Ovary (tissue), 3 donors: ENCODE measurements around the gene LMO7.

ENCODE experiments used
- EP300 ChIP-seq: sonication (generic); formaldehyde crosslinking; IDR thresholded peaks from one replicate; pipeline ENCODE4 v1.6.1; 2017; ENCODE audit warnings: antibody characterized with exemption
- POLR2A ChIP-seq: fragments of 450-650 bp; IDR thresholded peaks from one replicate; pipeline ENCODE4 v1.6.1; 2017; ENCODE audit warnings: antibody characterized with exemption, mild to moderate bottlenecking, moderate library complexity
- TF ChIP-seq, protein P1 (sequence below), 3 donors: fragments of 450-650 bp in 2 of 3; fragments of 200-600 bp in 1 of 3; IDR thresholded peaks; one replicate each; pipeline versions ENCODE4 v1.5.1 to v1.8.0; 2016 to 2022; ENCODE audit warnings: antibody characterized with exemption in 3 of 3, mild to moderate bottlenecking in 1 of 3
- donor health status: DM: no; HTN: no; CAD: no.

GRCh38 chr13:75818968-75819225 is 182.8 kb downstream of the LMO7 start:
- TF ChIP-seq, protein P1, sequence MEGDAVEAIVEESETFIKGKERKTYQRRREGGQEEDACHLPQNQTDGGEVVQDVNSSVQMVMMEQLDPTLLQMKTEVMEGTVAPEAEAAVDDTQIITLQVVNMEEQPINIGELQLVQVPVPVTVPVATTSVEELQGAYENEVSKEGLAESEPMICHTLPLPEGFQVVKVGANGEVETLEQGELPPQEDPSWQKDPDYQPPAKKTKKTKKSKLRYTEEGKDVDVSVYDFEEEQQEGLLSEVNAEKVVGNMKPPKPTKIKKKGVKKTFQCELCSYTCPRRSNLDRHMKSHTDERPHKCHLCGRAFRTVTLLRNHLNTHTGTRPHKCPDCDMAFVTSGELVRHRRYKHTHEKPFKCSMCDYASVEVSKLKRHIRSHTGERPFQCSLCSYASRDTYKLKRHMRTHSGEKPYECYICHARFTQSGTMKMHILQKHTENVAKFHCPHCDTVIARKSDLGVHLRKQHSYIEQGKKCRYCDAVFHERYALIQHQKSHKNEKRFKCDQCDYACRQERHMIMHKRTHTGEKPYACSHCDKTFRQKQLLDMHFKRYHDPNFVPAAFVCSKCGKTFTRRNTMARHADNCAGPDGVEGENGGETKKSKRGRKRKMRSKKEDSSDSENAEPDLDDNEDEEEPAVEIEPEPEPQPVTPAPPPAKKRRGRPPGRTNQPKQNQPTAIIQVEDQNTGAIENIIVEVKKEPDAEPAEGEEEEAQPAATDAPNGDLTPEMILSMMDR (IDR thresholded peaks at IDR 0.05) = no peak
- TF ChIP-seq POLR2A (no peak), EP300 (no peak)
